HEK293 (cell line): ENCODE results near the gene ZKSCAN8.
"Not testable (repeated sequence)": the region's sequence is repeated elsewhere in the genome, so short reads cannot be mapped to it uniquely, and the experiment has no call there.

Experiments used
- CTCF ChIA-PET: fragments of 350-600 bp; formaldehyde crosslinking; extraction: SDS; loops from one replicate; lab custom pipeline; 2021; ENCODE audit warnings: antibody characterized with exemption; lab: Yijun Ruan, JAX
- POLR2A ChIA-PET: fragments of 300-600 bp; formaldehyde crosslinking; extraction: SDS; loops from one replicate; lab custom pipeline; 2020; ENCODE audit warnings: antibody characterized with exemption, inconsistent platforms; lab: Yijun Ruan, JAX
- H3K27ac ChIP-seq: fragments of 200-500 bp; sonication (Bioruptor generic); 2 replicates; pipeline ENCODE4 v1.5.1; 2014; ENCODE audit warnings: low read depth, low read length, control low read depth, inconsistent platforms; ENCODE audit errors: extremely low read depth
- H3K36me3 ChIP-seq, 2 experiments: fragments of 200-500 bp in 1 of 2; sonication (Bioruptor generic) in 1 of 2; 1 replicate in 1 of 2; 2 replicates in 1 of 2; pipeline ENCODE4 v1.5.1; 2014 to 2017; ENCODE audit warnings: inconsistent platforms in 2 of 2, low read length in 2 of 2; ENCODE audit not compliant: control insufficient read depth in 2 of 2, insufficient read depth in 1 of 2
- H3K4me1 ChIP-seq: fragments of 200-500 bp; sonication (Bioruptor generic); 2 replicates; pipeline ENCODE4 v1.5.1; 2014; ENCODE audit warnings: mild to moderate bottlenecking, low read length, inconsistent platforms; ENCODE audit not compliant: control insufficient read depth, insufficient read depth
- H3K4me3 ChIP-seq: 2 replicates; pipeline ENCODE4 v1.5.1; 2011; ENCODE audit warnings: low read depth, mild to moderate bottlenecking, control low read depth, low read length, moderate library complexity
- H3K9me3 ChIP-seq: fragments of 200-500 bp; sonication (Bioruptor generic); 2 replicates; pipeline ENCODE4 v1.5.1; 2014; ENCODE audit warnings: low read depth, low read length, inconsistent platforms; ENCODE audit not compliant: control insufficient read depth, insufficient read depth
- FEZF1 ChIP-seq: fragments of 450-650 bp; formaldehyde crosslinking; IDR thresholded peaks from 2 replicates; pipeline ENCODE4 v1.5.1; 2016; ENCODE audit warnings: missing biosample characterization, missing genetic modification characterization
- MYNN ChIP-seq: fragments of 450-650 bp; formaldehyde crosslinking; IDR thresholded peaks from 2 replicates; pipeline ENCODE4 v1.5.1; 2016; ENCODE audit warnings: missing biosample characterization, missing genetic modification characterization, borderline replicate concordance
- PRDM1 ChIP-seq: fragments of 450-650 bp; formaldehyde crosslinking; IDR thresholded peaks from 2 replicates; pipeline ENCODE4; 2016; ENCODE audit warnings: missing biosample characterization, missing genetic modification characterization
- PRDM6 ChIP-seq: fragments of 450-650 bp; formaldehyde crosslinking; IDR thresholded peaks from 2 replicates; pipeline ENCODE4 v1.5.1; 2017; ENCODE audit warnings: missing biosample characterization, missing genetic modification characterization
- SALL2 ChIP-seq: fragments of 450-650 bp; formaldehyde crosslinking; IDR thresholded peaks from 2 replicates; pipeline ENCODE4 v1.5.0; 2017; ENCODE audit warnings: missing biosample characterization, mild to moderate bottlenecking, missing genetic modification characterization, borderline replicate concordance
- ZFP37 ChIP-seq: fragments of 450-650 bp; formaldehyde crosslinking; IDR thresholded peaks from 2 replicates; pipeline ENCODE4 v1.5.1; 2016; ENCODE audit warnings: missing biosample characterization, missing genetic modification characterization
- ZFP41 ChIP-seq: fragments of 450-650 bp; formaldehyde crosslinking; IDR thresholded peaks from 2 replicates; pipeline ENCODE4 v1.5.1; 2016; ENCODE audit warnings: missing biosample characterization, missing genetic modification characterization, borderline replicate concordance
- ZIC2 ChIP-seq: fragments of 450-650 bp; formaldehyde crosslinking; IDR thresholded peaks from 2 replicates; pipeline ENCODE4 v1.5.1; 2016; ENCODE audit warnings: missing biosample characterization, missing genetic modification characterization
- ZNF121 ChIP-seq: fragments of 450-650 bp; formaldehyde crosslinking; IDR thresholded peaks from 2 replicates; pipeline ENCODE4 v1.5.1; 2016; ENCODE audit warnings: missing biosample characterization, missing genetic modification characterization
- ZNF157 ChIP-seq: fragments of 450-650 bp; formaldehyde crosslinking; IDR thresholded peaks from 2 replicates; pipeline ENCODE4 v1.5.1; 2016; ENCODE audit warnings: missing biosample characterization, missing genetic modification characterization
- ZNF2 ChIP-seq: fragments of 450-650 bp; formaldehyde crosslinking; IDR thresholded peaks from 2 replicates; pipeline ENCODE4 v1.5.1; 2016; ENCODE audit warnings: missing biosample characterization, missing genetic modification characterization
- ZNF239 ChIP-seq: fragments of 450-650 bp; formaldehyde crosslinking; IDR thresholded peaks from 2 replicates; pipeline ENCODE4 v1.5.1; 2016; ENCODE audit warnings: missing biosample characterization, missing genetic modification characterization
- ZNF274 ChIP-seq, 2 experiments: fragments of 200-500 bp in 1 of 2; fragments of 450-650 bp in 1 of 2; sonication (Bioruptor generic) in 1 of 2; formaldehyde crosslinking in 1 of 2; IDR thresholded peaks; 2 replicates each; pipeline versions ENCODE4 v1.5.1 to v1.6.1; 2014 to 2016; ENCODE audit warnings: borderline replicate concordance in 1 of 2, inconsistent platforms in 1 of 2, low read length in 1 of 2, missing biosample characterization in 1 of 2, missing genetic modification characterization in 1 of 2
- ZNF426 ChIP-seq: fragments of 450-650 bp; formaldehyde crosslinking; IDR thresholded peaks from 2 replicates; pipeline ENCODE4 v1.5.1; 2017; ENCODE audit warnings: missing biosample characterization, missing genetic modification characterization, mild to moderate bottlenecking, inconsistent platforms, moderate library complexity
- ZNF488 ChIP-seq: fragments of 450-650 bp; formaldehyde crosslinking; IDR thresholded peaks from 2 replicates; pipeline ENCODE4 v1.5.1; 2016; ENCODE audit warnings: missing biosample characterization, missing genetic modification characterization
- ZNF585B ChIP-seq: fragments of 450-650 bp; formaldehyde crosslinking; IDR thresholded peaks from 2 replicates; pipeline ENCODE4 v1.5.1; 2016; ENCODE audit warnings: missing biosample characterization, missing genetic modification characterization
- TF ChIP-seq, protein P1 (sequence below): fragments of 450-650 bp; formaldehyde crosslinking; IDR thresholded peaks from 2 replicates; pipeline ENCODE4 v1.5.1; 2016; ENCODE audit warnings: missing biosample characterization, missing genetic modification characterization
- TF ChIP-seq, protein P2 (sequence below): fragments of 450-650 bp; formaldehyde crosslinking; IDR thresholded peaks from 2 replicates; pipeline ENCODE4 v1.5.1; 2016; ENCODE audit warnings: missing biosample characterization, missing genetic modification characterization, low read depth

The ZKSCAN8 gene

DNA sequence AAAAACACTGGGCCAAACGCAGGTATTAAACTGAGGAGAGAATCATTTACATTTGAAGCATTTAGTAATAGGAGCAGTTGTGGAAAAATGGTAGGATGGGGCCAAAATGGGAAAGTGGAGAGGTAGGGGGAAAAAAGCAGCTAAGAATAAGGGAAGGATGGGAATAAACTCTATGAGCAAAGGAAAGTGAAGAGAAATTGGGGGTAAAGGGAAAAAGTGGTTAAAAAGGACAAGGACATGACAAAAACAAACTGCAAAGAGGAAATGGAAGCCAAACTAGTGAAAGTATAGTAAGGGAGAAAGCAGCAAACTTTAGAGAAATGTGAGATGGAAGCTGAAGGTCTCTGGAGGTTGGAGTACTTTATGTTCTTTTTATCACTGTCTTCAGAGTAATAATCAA is 23.5 kb upstream of the ZKSCAN8 start:
- CTCF ChIA-PET: interaction anchor here (0.7 to 1.7 kb wide), 6 partner anchors 13 to 284 kb away, joined by 3 to 4 read pairs (median 3); no protein-coding TSS in a partner anchor
- POLR2A ChIA-PET: no interaction called here
- H3K4me1 ChIP-seq: no peaks in the 10 kb centered on the region
- no peak overlapping the region for H3K27ac ChIP-seq
- no peaks in the 10 kb centered on the region for H3K9me3 ChIP-seq
- TF ChIP-seq, protein P1, sequence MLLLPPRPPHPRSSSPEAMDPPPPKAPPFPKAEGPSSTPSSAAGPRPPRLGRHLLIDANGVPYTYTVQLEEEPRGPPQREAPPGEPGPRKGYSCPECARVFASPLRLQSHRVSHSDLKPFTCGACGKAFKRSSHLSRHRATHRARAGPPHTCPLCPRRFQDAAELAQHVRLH (tag by site-specific recombination): no peak
- no peak for TF ChIP-seq ZNF121
- no peak for TF ChIP-seq ZNF2 (tag by site-specific recombination)
- TF ChIP-seq MYNN (tag by site-specific recombination): no peak
- peak; percentile 99 for TF ChIP-seq PRDM1 (tag by site-specific recombination)
- no peak for TF ChIP-seq ZNF239 (tag by site-specific recombination)
- peaks cover 38 to 70% of the 10 kb centered on the region in 2 experiments for H3K36me3 ChIP-seq
- no peak overlapping the region for H3K4me3 ChIP-seq

DNA sequence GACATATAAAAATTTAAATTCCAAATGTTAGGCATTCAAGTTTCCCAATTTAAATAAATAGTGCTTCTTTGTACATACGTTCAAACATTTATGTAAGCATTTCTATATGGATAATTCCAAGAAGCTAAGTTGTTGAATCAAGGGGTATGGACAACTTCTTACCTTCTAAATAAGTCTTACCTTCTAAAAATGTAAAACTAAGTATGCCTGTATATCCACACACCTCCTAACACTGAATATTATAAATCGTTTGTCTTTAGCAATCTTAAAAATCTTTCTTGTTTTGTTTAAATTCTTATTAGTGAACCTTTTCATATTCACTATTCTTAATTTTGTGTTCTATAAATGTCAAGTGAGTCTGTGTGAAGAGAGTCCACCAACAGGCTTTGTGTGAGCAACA is 19.8 kb upstream of the ZKSCAN8 start:
- H3K27ac ChIP-seq: no peak overlapping the region
- H3K36me3 ChIP-seq: peaks cover 30 to 56% of the 10 kb centered on the region in 2 experiments
- TF ChIP-seq FEZF1 (tag by site-specific recombination) (no peak), ZNF426 (tag by site-specific recombination) (no peak), PRDM6 (tag by site-specific recombination) (no peak), ZNF488 (tag by site-specific recombination) (no peak), ZNF157 (no peak), SALL2 (tag by site-specific recombination) (no peak), ZNF585B (tag by site-specific recombination) (no peak), ZNF274 (IDR thresholded peaks at IDR 0.05; ENCODE audit: low read length) (no peak), ZNF274 (tag by site-specific recombination; IDR thresholded peaks at IDR 0.05; ENCODE audit: borderline replicate concordance) (no peak), ZFP37 (no peak), ZFP41 (tag by site-specific recombination) (no peak), ZIC2 (no peak), ZNF121 (no peak)
- TF ChIP-seq, protein P2, sequence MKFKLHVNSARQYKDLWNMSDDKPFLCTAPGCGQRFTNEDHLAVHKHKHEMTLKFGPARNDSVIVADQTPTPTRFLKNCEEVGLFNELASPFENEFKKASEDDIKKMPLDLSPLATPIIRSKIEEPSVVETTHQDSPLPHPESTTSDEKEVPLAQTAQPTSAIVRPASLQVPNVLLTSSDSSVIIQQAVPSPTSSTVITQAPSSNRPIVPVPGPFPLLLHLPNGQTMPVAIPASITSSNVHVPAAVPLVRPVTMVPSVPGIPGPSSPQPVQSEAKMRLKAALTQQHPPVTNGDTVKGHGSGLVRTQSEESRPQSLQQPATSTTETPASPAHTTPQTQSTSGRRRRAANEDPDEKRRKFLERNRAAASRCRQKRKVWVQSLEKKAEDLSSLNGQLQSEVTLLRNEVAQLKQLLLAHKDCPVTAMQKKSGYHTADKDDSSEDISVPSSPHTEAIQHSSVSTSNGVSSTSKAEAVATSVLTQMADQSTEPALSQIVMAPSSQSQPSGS (tag by site-specific recombination): no peak
- H3K4me1 ChIP-seq: peaks cover 6% of the 10 kb centered on the region; the same call in 1 of the 2 replicates
- H3K9me3 ChIP-seq: no peaks in the 10 kb centered on the region
- ChIA-PET POLR2A (interaction anchor here (0.7 kb wide), 1 partner anchor 20 kb away, joined by 5 read pairs; the partner anchor contains the start of gene ZKSCAN8), CTCF (no interaction called here)
- H3K4me3 ChIP-seq: no peak overlapping the region

- H3K4me3 ChIP-seq, H3K9me3 ChIP-seq, H3K4me1 ChIP-seq, H3K27ac ChIP-seq: not testable (repeated sequence)
- POLR2A ChIA-PET: interaction anchor here (1.2 kb wide), 1 partner anchor 96 kb away, joined by 7 read pairs; no protein-coding TSS in a partner anchor
- H3K36me3 ChIP-seq: peaks cover 31 to 58% of the 10 kb centered on the region in 2 experiments
- CTCF ChIA-PET: interaction anchor here (0.7 kb wide), 1 partner anchor 138 kb away, joined by 3 read pairs; no protein-coding TSS in a partner anchor
Measured at GRCh38 chr6:28122283-28122682, 19.4 kb upstream of the ZKSCAN8 start.
